Measurements from ENCODE around the gene SNAI1.
A peak's percentile ranks its signal among the peaks of the same experiment; 100 is the strongest.
"Not testable (repeated sequence)": the region's sequence is repeated elsewhere in the genome, so short reads cannot be mapped to it uniquely, and the experiment has no call there.

Gene SNAI1

GRCh38 chr20:50011597-50011996 is 28.8 kb downstream of the SNAI1 start:
- DNase-seq: not testable (repeated sequence)

- no peak for DNase-seq
Measured at GRCh38 chr20:50012282-50013263, 29.8 kb downstream of the SNAI1 start.

- DNase-seq: no peak
Measured at GRCh38 chr20:50013976-50014375, 31.2 kb downstream of the SNAI1 start.

- no peak for DNase-seq
Measured at GRCh38 chr20:50014570-50015562, 32.1 kb downstream of the SNAI1 start.

GRCh38 chr20:50015636-50015992 is 32.8 kb downstream of the SNAI1 start:
- no peak for DNase-seq

GRCh38 chr20:50015993-50016770 is 33.4 kb downstream of the SNAI1 start:
- no peak for DNase-seq

GRCh38 chr20:50017160-50017559 is 34.4 kb downstream of the SNAI1 start:
- DNase-seq: no peak

- no peak for DNase-seq
Measured at GRCh38 chr20:50017576-50018248, 34.9 kb downstream of the SNAI1 start.

- peak in 13 of 56 donors; percentile 3 to 34 (median 15) for DNase-seq
Measured at GRCh38 chr20:50019466-50020256, 36.9 kb downstream of the SNAI1 start.

- no peak for DNase-seq
Measured at GRCh38 chr20:50020288-50020687, 37.5 kb downstream of the SNAI1 start.

GRCh38 chr20:50022676-50023075 is 39.9 kb downstream of the SNAI1 start:
- DNase-seq: no peak

GRCh38 chr20:50023116-50023805 is 40.5 kb downstream of the SNAI1 start:
- no peak for DNase-seq

- no peak for DNase-seq
Measured at GRCh38 chr20:50026746-50027575, 44.2 kb downstream of the SNAI1 start.

- DNase-seq: peak in 49 of 56 donors; percentile 7 to 93 (median 51)
Measured at GRCh38 chr20:50027611-50028105, 44.9 kb downstream of the SNAI1 start.

GRCh38 chr20:50029083-50029696 is 46.4 kb downstream of the SNAI1 start:
- DNase-seq: no peak

- peak in 6 of 56 donors; percentile 15 to 76 (median 28) for DNase-seq
Measured at GRCh38 chr20:50029697-50030461, 47.1 kb downstream of the SNAI1 start.
